NCI-H1436 treated with DMSO at 0.1 percent for 48 hours (cell line): Measurements from ENCODE around the gene C1GALT1.
"Not testable (repeated sequence)": the region's sequence is repeated elsewhere in the genome, so short reads cannot be mapped to it uniquely, and the experiment has no call there.

ENCODE experiments used
- DNase-seq: peaks from one replicate; lab custom pipeline; 2025; lab: John Stamatoyannopoulos, UW

Gene C1GALT1

DNA sequence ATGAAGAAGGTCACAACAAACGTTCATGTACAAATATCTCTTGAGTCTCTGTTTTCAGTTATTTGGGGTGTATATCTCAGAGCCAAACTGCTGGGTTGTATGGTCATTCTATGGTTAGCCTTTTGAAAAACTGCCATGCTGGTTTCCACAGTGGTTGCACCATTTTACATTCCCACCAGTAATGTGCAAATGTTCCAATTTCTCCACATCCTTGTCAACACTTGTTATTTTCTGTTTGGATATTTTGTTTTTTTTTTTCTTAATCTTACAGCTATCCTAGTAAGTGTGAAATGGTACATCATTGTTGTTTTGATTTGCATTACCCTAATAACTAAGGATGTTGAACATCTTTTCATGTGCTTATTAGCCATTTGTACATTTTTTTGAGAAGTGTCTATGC lies 13.0 kb upstream of the C1GALT1 start:
- no peak for DNase-seq

DNA sequence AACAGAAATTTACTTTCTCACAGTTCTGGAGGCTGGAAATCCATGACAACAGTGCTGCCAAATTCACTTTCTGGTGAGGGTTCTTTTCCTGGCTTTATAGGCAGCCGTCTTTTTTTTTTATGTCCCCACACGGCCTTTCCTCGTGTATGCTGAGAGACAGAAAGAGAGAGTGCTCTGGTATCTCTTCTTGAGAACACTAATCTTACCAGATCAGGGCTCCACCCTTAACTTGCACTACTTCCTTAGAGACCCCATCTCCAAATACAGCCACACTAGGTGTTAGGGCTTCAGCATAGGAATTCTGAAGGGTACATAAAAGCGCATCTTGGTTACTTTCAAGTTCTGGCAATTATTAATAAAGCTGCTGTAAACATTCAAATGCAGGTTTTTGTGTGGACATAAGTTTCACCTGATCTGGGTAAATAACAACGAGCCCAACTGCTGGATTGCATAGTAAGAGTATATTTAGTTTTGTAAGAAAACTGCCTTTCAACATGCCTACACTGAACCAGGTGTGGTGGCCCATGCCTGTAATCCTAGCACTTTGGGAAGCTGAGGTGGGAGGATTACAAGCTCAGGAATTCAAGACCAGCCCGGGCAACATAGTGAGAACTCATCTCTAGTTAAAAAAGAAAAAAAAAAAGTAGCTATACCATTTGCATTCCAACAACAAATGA lies 8.2 kb upstream of the C1GALT1 start:
- no peak for DNase-seq

DNA sequence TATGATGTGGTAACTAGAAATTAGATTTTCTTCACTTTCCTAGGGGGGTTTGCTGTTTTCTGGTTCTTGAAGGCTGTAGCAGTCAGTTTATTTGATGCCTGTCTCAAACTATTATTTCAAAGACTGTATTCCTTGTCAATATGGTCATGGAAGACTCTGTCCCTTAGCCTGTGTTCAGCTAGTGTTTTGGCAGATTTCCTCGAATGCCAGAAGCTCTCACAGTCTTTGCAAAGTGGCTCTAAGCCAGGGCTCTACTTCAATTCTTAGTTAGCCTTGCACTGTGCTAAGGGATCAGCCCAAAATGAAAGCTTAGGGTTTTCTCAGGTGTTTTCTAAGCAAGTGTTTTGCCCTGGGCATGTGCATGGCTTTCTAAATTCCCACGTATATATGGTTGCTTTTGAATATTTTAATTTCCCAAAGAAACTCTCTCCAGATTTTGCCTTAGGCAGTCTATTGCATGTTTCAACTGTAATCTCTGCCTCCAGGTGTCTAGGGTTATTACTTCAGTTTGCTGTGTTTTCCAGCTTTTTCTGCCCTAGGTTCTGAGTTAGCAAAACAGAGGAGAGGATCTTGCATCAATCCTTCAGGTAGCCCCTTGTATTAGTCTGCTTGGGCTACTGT lies 7.2 kb upstream of the C1GALT1 start:
- no peak for DNase-seq

DNA sequence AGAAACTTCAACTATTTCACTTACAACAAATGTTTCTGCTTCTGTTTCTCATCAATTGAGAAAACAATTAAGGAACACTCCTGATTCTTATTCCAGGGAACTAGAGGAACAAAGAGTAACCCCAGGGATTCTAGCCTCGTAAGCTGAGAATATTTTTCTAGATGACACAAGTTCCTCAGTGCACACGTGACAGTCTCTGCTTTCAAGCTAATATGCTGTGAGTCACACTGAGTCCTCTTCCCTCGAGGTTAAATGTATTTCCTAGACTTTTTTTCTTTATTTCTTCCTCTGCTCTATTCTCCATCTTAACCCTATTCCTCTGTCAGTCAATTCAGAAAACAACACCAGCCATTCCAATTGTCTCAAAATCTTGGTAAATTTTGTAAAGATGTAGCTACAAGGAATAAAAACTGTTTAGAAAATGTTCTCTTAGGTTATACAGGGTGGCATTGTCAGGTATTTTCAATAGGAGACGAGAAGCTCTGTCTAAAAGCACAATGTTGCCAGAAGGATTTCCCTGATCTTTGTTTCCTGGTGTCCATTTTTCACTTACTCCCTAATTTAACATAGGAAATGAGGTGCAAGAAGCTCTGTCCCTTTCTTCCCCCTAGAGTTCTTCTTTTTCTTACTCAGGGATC lies 5.8 kb upstream of the C1GALT1 start:
- no peak for DNase-seq

GRCh38 chr7:7177044-7177517 lies 5.3 kb upstream of the C1GALT1 start:
- no peak for DNase-seq

- DNase-seq, result no peak
Measured at GRCh38 chr7:7178081-7178480, 4.3 kb upstream of the C1GALT1 start.

- DNase-seq, result no peak
Measured at GRCh38 chr7:7178906-7179305, 3.4 kb upstream of the C1GALT1 start.

DNA sequence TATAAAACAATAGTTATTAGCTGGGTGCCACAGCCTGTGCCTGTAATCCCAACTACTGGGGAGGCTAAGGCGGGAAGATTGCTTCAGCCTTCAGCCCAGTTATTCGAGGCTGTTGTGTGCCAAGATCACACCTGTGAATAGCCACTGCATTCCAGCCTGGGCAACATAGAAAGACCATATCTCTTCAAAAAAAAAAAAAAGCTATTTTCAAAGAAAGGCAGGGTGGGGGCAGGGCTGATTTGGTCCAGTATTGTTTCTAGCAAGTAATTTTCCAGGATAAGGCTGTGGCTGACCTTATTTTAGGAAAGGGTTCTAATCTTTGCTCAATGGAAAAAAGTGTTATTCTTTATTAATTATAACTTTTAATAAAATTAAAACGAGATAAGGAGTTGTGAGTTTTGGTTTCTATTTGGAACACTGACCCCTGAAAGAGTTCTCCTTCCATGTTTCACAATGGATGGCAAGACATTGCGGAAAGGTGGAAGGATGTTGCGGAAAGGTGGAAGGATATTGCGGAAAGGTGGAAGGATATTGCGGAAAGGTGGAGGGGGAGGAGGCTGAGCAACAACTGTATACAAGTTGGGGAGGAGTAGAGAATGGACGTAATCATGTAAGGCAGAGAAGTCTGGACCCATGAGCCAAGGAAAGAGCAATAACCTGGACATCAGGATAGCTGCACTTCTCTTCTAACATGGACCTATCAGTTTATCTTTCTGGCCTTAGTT lies 1.5 kb upstream of the C1GALT1 start:
- no peak for DNase-seq

DNA sequence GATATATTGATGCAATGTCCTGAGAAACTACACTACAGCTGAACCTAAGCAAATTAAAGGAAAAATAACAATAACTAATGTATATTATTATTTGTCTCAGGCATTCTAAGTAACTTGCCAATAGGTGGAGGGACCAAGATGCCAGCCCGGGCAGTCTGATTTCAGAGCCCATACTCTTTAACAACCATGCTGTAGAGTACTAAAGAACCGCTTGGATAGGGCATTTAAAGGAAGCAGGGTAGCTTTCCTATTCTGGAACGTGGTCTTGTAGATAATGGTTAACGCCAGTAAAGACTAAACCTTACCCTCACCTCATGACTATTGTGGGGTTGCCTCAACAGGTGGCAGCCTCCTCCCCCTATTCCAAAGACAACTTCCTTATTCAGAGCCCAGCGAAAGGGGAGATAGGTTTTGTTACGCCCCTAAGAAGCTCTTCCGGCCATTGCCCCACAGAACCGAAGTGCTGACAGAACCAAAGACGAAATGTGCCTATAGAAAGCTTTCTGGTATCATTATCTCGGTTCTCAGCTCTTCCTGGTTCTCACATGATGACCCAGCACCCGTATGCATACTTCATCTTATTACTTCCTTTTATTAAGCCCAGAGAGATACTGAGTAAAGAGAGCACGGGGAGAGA lies 707 bp upstream of the C1GALT1 start:
- DNase-seq, result no peak

DNA sequence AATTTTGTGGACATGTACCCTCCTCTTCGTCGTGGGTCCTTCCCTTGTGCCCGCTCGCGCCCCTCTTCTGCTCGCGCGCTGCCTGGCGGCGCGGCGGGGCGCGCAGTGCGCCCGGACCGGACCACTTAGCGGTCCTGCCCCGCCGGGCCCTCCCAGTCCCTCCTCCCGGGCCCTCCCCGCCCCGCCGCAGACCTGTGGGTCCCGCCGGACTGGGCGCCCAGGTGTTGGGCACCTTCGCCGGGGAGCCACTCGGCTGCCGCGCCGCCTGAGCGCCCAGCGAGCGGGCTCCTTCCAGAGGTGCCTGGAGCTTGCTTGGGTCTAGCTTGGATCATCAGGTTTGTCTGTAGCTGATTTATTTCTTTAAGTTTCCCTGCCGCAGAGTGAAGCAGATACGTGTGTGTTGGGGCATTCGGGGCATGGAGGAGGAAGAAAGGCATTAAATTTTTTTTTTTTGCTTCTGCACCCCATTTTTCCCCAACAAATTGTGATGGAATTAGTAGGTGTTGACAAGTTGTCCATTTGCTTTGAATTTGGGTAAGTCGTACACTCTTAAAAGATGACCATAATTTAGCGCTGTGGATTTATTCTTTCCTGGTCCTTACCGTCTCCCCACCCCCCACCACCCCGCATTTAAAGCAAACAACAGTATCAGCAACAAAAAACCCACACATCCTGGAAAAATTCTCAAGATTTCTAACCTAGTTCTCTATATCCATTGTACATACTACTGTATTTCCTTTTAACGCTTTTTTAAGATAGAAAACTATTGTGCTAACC lies 905 bp downstream of the C1GALT1 start:
- no peak for DNase-seq

DNA sequence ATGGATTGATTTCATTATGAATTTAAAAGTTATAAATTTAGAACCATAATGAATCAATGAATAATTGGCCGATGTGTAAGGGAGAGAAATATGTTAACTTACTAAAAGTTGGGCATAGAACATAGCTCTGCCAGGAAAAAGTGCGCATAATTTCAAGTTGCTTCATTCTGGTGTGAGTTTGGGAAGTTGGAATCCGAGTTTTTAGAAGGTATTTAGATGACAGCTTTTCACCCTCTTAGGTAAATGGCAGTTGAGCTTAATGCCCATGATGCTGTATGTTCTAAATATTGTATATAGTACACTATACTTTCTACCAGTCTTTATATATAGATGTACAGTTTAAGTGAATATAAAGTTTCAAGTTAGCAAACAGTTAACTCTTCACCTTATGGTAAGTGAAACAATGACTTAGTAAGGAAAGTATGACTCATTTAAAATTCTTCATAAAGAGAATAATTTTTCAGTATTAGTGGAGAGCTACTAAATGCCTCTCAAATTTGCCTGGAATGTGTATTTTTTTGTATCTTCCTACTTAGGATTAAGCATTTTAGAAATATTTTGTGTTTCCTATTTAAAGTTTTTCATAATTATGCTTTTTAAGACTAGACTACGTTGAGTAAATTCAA lies 1.6 kb downstream of the C1GALT1 start:
- DNase-seq, result no peak

DNA sequence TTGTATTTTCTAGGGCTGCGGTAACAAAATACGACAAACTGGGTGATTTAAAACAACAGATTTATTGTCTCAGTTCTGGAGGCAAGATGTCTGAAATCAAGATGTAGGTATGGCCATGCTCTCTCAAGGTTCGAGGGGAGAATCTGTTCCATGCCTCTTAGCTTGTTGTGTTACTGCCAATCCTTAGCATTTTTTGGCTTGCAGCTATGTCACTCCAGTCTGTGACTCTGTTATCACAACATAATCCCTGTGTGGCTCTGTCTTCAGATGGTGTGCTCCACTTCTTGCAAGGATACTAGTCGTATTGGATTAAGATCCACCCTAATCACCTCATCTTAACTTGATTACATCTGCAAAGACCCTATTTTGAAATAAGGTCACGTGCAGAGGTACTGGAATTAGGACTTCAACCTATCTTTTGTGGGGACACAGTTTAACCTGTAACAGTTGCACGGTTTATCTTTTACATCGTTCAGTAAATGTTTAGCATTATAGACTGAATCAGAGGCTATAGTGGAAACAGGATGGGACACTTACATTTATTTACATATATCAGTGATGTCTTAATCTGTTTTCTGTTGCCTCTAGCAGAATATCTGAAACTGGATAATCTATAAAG lies 3.1 kb downstream of the C1GALT1 start:
- no peak for DNase-seq

- DNase-seq, result no peak
Measured at GRCh38 chr7:7188091-7188490, 5.7 kb downstream of the C1GALT1 start.

DNA sequence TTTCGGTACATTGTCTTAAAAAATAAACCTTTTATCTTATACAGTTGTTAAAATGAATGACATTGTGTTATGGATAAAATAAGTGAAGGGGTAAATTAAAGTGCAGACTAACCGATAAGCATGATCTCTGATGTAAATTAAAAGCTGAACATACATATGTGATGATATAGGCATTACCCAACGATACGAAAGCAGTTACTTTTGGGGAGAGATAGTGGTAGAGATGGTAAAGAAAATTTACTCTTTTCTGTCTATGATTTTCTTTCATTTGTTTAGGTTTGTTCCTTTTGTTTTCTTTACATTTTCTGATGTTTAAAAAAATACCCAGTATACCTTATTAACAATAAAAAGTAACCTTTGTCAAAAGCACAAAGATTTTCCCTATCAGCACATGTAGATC lies 6.4 kb downstream of the C1GALT1 start:
- DNase-seq, result no peak

DNA sequence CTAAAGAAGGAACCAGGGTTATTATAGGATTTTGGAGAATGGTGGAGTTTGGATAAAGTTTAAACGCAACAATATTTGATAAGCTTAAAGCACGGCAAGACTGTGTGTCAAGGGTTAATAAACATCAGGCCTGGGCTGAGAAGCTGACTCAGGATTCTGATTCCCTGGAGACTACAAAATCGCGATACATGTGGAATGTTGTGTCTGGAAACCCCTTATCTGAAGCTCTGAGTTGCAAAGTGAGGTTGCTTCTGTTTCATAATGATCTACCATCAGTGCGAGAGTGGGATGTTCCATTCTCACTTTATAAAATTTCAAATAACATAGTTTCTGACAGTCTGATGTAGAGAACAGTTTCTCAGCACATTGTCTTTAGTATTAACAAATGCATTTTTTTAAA lies 7.8 kb downstream of the C1GALT1 start:
- no peak for DNase-seq

DNA sequence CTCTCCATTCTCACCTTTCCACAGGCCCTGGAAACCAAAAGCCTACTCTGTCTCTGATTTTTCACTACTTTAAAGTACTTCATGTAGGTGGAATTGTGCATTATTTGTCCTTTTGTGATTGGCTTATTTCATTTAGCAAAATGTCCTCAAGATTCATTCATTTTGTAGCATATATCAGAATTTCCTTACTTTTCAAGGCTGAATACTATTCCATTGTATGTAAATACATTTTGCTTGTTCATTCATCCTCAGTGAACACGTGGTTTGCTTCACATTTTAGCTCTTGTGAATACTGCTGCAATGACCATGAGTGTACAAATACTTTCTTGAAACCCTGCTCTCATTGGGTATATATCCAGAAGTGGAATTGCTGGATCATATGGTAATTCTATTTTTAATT lies 8.8 kb downstream of the C1GALT1 start:
- DNase-seq, result no peak

DNA sequence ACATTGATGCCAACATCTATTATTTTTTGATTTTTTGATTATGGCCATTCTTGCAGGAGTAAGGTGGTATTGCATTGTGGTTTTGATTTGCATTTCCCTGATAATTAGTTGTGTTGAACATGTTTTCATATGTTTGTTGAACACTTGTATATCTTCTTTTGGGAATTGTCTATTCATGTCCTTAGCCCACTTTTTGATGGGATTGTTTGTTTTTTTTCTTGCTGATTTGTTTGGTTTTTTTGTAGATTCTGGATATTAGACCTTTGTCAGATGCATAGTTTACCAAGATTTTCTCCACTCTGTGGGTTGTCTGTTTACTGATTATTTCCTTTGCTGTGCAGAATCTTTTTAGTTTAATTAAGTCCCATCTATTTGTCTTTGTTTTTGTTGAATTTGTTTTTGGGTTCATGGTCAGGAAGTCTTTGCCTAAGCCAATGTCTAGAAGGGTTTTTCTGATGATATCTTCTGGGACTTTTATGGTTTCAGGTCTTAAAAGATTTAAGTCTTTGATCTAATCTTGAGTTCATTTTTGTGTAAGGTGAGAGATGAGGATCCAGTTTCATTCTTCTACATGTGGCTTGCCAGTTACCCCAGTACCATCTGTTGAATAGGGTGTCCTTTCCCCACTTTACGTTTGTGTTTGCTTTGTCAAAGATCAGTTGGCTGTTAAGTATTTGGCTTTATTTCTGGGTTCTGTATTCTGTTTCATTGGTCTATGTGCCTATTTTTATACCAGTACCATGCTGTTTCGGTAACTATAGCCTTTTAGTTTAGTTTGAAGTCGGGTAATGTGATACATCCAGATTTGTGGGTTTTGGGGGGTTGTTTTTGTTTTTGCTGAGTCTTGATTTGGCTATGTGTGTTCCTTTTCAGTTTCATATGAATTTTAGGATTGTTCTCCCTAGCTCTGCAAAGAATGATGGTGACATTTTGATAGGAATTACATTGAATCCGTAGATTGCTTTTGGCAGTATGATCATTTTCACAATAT lies 10.7 kb downstream of the C1GALT1 start:
- DNase-seq, result not testable (repeated sequence)

DNA sequence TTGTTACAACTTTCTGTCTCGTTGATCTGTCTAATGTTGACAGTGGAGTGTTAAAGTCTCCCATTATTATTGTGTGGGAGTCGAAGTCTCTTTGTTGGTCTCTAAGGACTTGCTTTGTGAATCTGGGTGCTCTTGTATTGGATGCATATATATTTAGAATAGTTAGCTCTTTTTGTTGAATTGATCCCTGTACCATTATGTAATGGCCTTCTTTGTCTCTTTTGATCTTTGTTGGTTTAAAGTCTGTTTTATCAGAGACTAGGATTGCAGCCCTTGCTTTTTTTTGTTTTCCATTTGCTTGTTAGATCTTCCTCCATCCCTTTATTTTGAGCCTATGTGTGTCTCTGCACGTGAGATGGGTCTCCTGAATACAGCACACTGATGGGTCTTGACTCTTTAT lies 17.2 kb downstream of the C1GALT1 start:
- not testable (repeated sequence) for DNase-seq

- not testable (repeated sequence) for DNase-seq
Measured at GRCh38 chr7:7200255-7200654, 17.9 kb downstream of the C1GALT1 start.
